Gastroesophageal sphincter (tissue), 4 donors: ENCODE data around the gene NDUFB4. TPM values are rescaled to one million over a fixed set of nuclear protein-coding genes. Genes with fewer than 3 reads are reported as not detected.

Experiments
- ATAC-seq: fragments of 150-250 bp; one replicate; pipeline ENCODE4 v1.9.1; 2016; ENCODE audit warnings: mild to moderate bottlenecking, moderate library complexity
- H3K27ac ChIP-seq, 4 donors: fragments of 200-600 bp; sonication (generic) in 3 of 4; 1 replicate in 3 of 4; 2 replicates in 1 of 4; pipeline ENCODE4 v1.5.1; 2016 to 2019
- H3K27me3 ChIP-seq: fragments of 200-600 bp; sonication (generic); one replicate; pipeline ENCODE4 v1.5.1; 2019
- H3K36me3 ChIP-seq, 2 donors: fragments of 200-600 bp; sonication (generic); one replicate each; pipeline ENCODE4 v1.5.1; 2019; ENCODE audit warnings: control low read depth in 1 of 2
- H3K4me1 ChIP-seq, 3 donors: fragments of 200-600 bp; sonication (generic); 1 replicate in 2 of 3; 2 replicates in 1 of 3; pipeline ENCODE4 v1.5.1; 2016 to 2019; ENCODE audit warnings: control low read depth in 2 of 3
- H3K4me3 ChIP-seq, 2 donors: fragments of 200-600 bp; sonication (generic); one replicate each; pipeline ENCODE4 v1.5.1; 2019; ENCODE audit warnings: mild to moderate bottlenecking in 1 of 2, moderate library complexity in 1 of 2
- H3K9me3 ChIP-seq, 3 donors: fragments of 200-600 bp; sonication (generic); one replicate each; pipeline ENCODE4 v1.5.1; 2017 to 2019; ENCODE audit warnings: control low read depth in 2 of 3
- EP300 ChIP-seq: sonication (generic); formaldehyde crosslinking; IDR thresholded peaks from one replicate; pipeline ENCODE4 v1.6.1; 2017; ENCODE audit warnings: antibody characterized with exemption, mild to moderate bottlenecking
- POLR2A ChIP-seq, 2 donors: fragments of 450-650 bp; IDR thresholded peaks; one replicate each; pipeline ENCODE4 v1.6.1; 2017; ENCODE audit warnings: antibody characterized with exemption in 2 of 2, mild to moderate bottlenecking in 2 of 2, moderate library complexity in 1 of 2
- POLR2AphosphoS5 ChIP-seq: sonication (generic); formaldehyde crosslinking; IDR thresholded peaks from one replicate; pipeline ENCODE4 v1.6.1; 2017; ENCODE audit warnings: antibody characterized with exemption
- WGBS, 2 donors: methylation state at CpG; one replicate each; pipeline ENCODE4 v1.1.5; 2018; ENCODE audit warnings: low coverage in 1 of 2; 5-methylcytosine and 5-hydroxymethylcytosine counted together
- total RNA-seq, 4 donors: library from RNA; depleted of rRNA; stranded (reverse); fragments of >200 nt; gene quantifications; one replicate each; pipeline ENCODE4 v1.1.0, GENCODE V29; 2016
- TF ChIP-seq, protein P1 (sequence below), 4 experiments: fragments of 200-600 bp in 2 of 4; fragments of 450-650 bp in 2 of 4; sonication (generic) in 1 of 4; IDR thresholded peaks; one replicate each; pipeline ENCODE4 v1.5.1; 2017 to 2019; ENCODE audit warnings: antibody characterized with exemption in 4 of 4, mild to moderate bottlenecking in 2 of 4, moderate library complexity in 2 of 4

NDUFB4 gene
- total RNA-seq, 4 donors from 2014 or later: 123 to 230 (median 151) TPM

DNA sequence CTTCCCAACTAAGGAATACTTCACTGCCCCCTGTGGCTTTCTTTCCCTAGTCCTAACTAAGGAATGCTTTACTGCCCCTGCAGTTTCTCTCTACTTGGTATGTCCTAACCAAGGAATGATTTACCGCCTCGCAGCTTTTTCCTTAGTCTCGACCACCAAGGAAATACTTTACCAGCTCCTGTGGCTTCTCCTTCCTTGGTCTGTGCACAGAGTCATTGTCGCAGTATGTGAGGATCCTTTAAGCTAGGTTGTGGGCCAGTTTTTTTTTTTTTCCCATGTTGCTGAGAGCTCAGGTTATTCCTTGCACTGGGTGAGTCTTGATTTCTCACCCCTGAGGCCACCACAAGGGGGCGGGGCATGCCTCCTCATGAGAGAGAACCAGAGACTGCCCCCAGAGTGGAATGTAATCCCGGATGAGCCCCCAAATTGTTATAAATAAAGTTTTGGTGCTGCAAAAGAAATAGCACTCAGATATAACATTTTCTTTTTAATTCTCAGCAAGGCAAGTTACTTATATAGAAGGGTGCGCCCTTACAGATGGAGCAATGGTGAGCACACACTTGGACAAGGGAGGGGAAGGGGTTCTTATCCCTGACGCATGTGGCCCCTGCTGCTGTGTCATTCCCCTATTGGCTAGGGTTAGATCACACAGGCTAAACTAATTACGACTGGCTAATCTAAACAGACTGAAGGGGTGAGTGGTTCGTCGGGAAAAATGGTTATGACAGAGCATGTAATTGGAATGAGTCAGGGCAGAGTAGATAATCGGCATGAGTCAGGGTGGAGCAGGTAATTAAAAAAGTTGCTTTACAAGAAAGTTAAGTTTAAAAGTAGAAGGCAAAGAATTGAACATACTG, 27.0 kb downstream of the NDUFB4 start:
- no peak for ATAC-seq
- H3K4me3 ChIP-seq: no peak overlapping the region

DNA sequence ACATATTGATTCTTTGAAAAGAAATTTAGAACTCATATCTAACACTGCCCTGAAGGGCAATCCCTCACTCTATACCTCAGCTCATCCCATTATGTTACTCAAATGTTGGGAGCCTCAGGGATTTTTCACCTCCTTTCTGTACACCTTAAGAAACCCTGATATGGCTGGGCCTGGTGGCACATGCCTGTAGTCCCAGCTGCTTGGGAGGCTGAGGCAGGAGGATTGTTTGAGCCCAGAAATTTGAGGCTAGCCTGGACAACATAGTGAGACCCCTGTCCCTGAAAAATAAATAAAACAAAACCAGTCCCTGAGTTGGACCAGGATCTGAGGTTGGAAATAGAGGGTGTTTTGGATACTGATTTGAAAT, 27.6 kb downstream of the NDUFB4 start:
- peaks cover 0 to 7% (median 0%) of the 10 kb centered on the region in 3 donors for H3K9me3 ChIP-seq
- no peaks in the 10 kb centered on the region for H3K36me3 ChIP-seq
- no peaks in the 10 kb centered on the region for H3K4me1 ChIP-seq
- no peak overlapping the region for H3K4me3 ChIP-seq
- H3K27me3 ChIP-seq: no peaks in the 10 kb centered on the region
- TF ChIP-seq, protein P1, sequence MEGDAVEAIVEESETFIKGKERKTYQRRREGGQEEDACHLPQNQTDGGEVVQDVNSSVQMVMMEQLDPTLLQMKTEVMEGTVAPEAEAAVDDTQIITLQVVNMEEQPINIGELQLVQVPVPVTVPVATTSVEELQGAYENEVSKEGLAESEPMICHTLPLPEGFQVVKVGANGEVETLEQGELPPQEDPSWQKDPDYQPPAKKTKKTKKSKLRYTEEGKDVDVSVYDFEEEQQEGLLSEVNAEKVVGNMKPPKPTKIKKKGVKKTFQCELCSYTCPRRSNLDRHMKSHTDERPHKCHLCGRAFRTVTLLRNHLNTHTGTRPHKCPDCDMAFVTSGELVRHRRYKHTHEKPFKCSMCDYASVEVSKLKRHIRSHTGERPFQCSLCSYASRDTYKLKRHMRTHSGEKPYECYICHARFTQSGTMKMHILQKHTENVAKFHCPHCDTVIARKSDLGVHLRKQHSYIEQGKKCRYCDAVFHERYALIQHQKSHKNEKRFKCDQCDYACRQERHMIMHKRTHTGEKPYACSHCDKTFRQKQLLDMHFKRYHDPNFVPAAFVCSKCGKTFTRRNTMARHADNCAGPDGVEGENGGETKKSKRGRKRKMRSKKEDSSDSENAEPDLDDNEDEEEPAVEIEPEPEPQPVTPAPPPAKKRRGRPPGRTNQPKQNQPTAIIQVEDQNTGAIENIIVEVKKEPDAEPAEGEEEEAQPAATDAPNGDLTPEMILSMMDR (IDR thresholded peaks at IDR 0.05): no peak
- TF ChIP-seq EP300 (no peak), POLR2A (IDR thresholded peaks at IDR 0.05) (no peak), POLR2AphosphoS5 (no peak)
- no peak for ATAC-seq
- H3K27ac ChIP-seq: no peak overlapping the region

More for the DNA sequence above, 27.0 kb downstream of the NDUFB4 start:
- TF ChIP-seq, protein P1 (IDR thresholded peaks at IDR 0.05): peak in 1 of 4 experiments; percentile 19
- TF ChIP-seq POLR2AphosphoS5: no peak
- H3K36me3 ChIP-seq: no peaks in the 10 kb centered on the region
- no peaks in the 10 kb centered on the region for H3K27me3 ChIP-seq
- no peaks in the 10 kb centered on the region for H3K4me1 ChIP-seq
- H3K27ac ChIP-seq: no peak overlapping the region
- WGBS, 2 donors: 83 to 88% methylated on average over 8 to 11 of the region's 12 CpGs
- peaks cover 0 to 7% (median 0%) of the 10 kb centered on the region in 3 donors for H3K9me3 ChIP-seq

DNA sequence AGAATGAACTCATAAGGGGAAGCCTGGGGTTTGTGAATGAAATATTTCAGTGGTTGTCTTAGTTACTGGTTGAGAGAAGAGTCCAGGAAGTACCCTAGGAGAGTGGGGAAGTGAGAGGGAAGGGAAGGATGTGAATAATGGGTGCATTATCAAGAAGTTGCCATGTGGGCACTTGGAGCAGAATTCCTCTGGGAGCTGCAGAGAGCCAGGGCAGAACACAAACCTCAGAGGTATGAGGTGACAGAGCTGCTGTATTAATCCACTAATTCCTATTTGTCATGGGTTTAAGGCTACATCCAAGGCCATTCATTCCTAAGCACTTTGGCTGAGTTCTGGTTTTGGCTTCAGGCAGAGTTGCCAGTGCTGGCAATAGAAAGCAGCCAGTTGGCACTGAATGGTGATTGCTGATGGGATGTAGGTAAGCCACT, 29.0 kb downstream of the NDUFB4 start:
- ATAC-seq: no peak
- Histone ChIP-seq H3K4me3 (no peak overlapping the region), H3K36me3 (no peaks in the 10 kb centered on the region), H3K4me1 (no peaks in the 10 kb centered on the region), H3K27me3 (no peaks in the 10 kb centered on the region), H3K27ac (no peak overlapping the region), H3K9me3 (peaks cover 0 to 7% (median 0%) of the 10 kb centered on the region in 3 donors)
- no peak for TF ChIP-seq POLR2A (IDR thresholded peaks at IDR 0.05)
- no peak for TF ChIP-seq EP300
- TF ChIP-seq POLR2AphosphoS5: no peak
- TF ChIP-seq, protein P1 (IDR thresholded peaks at IDR 0.05): no peak

DNA sequence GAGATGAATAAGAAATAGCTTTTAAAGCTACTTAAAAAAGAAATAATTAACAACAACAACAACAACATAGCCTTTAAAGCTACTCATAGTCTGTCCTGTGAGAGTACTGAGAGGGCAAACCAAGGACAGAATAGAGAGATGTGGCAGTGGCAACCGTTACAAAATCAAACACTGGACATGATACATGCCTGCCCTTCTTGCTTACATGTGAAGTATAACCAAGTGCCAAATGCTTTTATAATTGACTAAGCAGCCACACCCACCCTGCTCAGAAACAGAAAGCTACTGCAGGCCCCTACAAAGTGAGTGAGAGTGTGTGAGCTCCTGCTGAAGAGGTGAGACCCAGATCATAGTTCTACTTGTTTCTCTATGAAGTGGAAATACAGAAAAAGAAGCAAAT, 38.4 kb downstream of the NDUFB4 start:
- Histone ChIP-seq H3K4me3 (no peak overlapping the region), H3K9me3 (no peaks in the 10 kb centered on the region), H3K27ac (no peak overlapping the region), H3K27me3 (no peaks in the 10 kb centered on the region), H3K4me1 (no peaks in the 10 kb centered on the region), H3K36me3 (no peaks in the 10 kb centered on the region)
- TF ChIP-seq POLR2AphosphoS5 (no peak), POLR2A (IDR thresholded peaks at IDR 0.05) (no peak), EP300 (no peak)
- TF ChIP-seq, protein P1 (IDR thresholded peaks at IDR 0.05): no peak
- whole genome bisulfite sequencing, 2 donors: 0 to 17% methylated on average over 1 of the region's 1 CpG
- no peak for ATAC-seq

DNA sequence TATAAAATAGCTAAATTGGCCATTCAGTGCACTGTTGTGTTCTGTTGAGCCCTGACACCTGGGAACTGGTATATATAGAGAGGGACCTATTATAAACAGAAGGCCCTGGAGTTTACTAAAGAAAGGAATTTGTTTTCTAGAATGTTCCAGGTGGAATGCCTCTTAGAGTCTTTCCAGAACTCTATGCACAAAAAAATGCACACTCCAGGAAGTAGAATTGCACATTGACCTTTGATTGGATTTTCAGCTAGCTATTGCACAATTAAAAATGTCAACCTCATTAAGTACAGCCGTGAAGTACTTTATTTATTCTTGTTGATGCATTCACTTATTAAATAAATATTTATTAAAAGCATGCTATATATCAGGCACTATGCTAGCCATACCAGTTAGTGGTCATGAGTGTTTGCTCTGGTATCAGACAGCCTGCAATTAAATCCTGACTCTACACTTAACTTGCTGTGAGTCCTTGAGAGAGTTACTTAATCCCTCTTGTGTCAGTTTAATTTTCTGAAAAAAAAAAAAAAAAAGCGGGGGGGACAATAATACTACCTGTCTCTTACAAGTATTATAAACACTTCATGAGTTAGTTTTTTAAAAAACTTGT, 40.8 kb downstream of the NDUFB4 start:
- Histone ChIP-seq H3K27ac (no peak overlapping the region), H3K36me3 (no peaks in the 10 kb centered on the region), H3K4me3 (no peak overlapping the region), H3K9me3 (no peaks in the 10 kb centered on the region), H3K27me3 (no peaks in the 10 kb centered on the region), H3K4me1 (no peaks in the 10 kb centered on the region)
- ATAC-seq: no peak
- TF ChIP-seq POLR2AphosphoS5 (no peak), POLR2A (IDR thresholded peaks at IDR 0.05) (no peak), EP300 (no peak)
- TF ChIP-seq, protein P1 (IDR thresholded peaks at IDR 0.05): no peak
- 23 to 47% methylated on average over 2 of the region's 2 CpGs for WGBS, 2 donors
